GM18870 (cell line): ENCODE results near the gene CAB39.

Source experiments
- ATAC-seq: cut with Tn5 transposase; IDR thresholded peaks from one replicate; pipeline ENCODE4 v1.9.1; 2021; ENCODE audit warnings: moderate library complexity; ENCODE audit not compliant: unreplicated experiment

Gene CAB39

GRCh38 chr2:230712443-230713330 is at the start of gene CAB39:
CAB39 (plus strand) TSS chr2:230712842; CDS start chr2:230760002, 47,160 bp downstream.
- ATAC-seq, result peak; percentile 72

GRCh38 chr2:230664128-230664527 is 48.5 kb upstream of the CAB39 start:
- ATAC-seq, result no peak

GRCh38 chr2:230664844-230665243 is 47.8 kb upstream of the CAB39 start:
- no peak for ATAC-seq

GRCh38 chr2:230665263-230665691 is 47.4 kb upstream of the CAB39 start:
- peak; percentile 24 for ATAC-seq

GRCh38 chr2:230666446-230666845 is 46.2 kb upstream of the CAB39 start:
- no peak for ATAC-seq

GRCh38 chr2:230666885-230667712 is 45.5 kb upstream of the CAB39 start:
- ATAC-seq, result no peak

GRCh38 chr2:230668184-230668938 is 44.3 kb upstream of the CAB39 start:
- ATAC-seq, result peak; percentile 42

- peak; percentile 19 for ATAC-seq
Observed at GRCh38 chr2:230668939-230669303, 43.7 kb upstream of the CAB39 start.

GRCh38 chr2:230669386-230669950 is 43.2 kb upstream of the CAB39 start:
- ATAC-seq, result no peak

GRCh38 chr2:230671117-230671516 is 41.5 kb upstream of the CAB39 start:
- no peak for ATAC-seq

GRCh38 chr2:230672836-230673235 is 39.8 kb upstream of the CAB39 start:
- ATAC-seq, result no peak

- ATAC-seq, result no peak
Observed at GRCh38 chr2:230674401-230674800, 38.2 kb upstream of the CAB39 start.

GRCh38 chr2:230674966-230675672 is 37.5 kb upstream of the CAB39 start:
- ATAC-seq, result no peak

- no peak for ATAC-seq
Observed at GRCh38 chr2:230676546-230676945, 36.1 kb upstream of the CAB39 start.

GRCh38 chr2:230677201-230677946 is 35.3 kb upstream of the CAB39 start:
- ATAC-seq, result no peak

- no peak for ATAC-seq
Observed at GRCh38 chr2:230678018-230678417, 34.6 kb upstream of the CAB39 start.

GRCh38 chr2:230678451-230678850 is 34.2 kb upstream of the CAB39 start:
- no peak for ATAC-seq

- no peak for ATAC-seq
Observed at GRCh38 chr2:230680463-230681170, 32.0 kb upstream of the CAB39 start.

- no peak for ATAC-seq
Observed at GRCh38 chr2:230681171-230681545, 31.5 kb upstream of the CAB39 start.
